A549 (cell line): ENCODE results near the gene IL17REL.

Experiments used
- CTCF ChIP-seq: fragments of >200 bp; sonication (Bioruptor Twin); formaldehyde crosslinking; IDR thresholded peaks from 3 replicates; pipeline ENCODE4 v1.5.1; 2016
- MAZ ChIP-seq: fragments of 150-350 bp; IDR thresholded peaks from 2 replicates; pipeline ENCODE4 v1.6.1; 2014; ENCODE audit warnings: antibody characterized with exemption, low read depth, low read length, borderline replicate concordance

GRCh38 chr22:50012211-50013181, at the start of gene IL17REL:
- TF ChIP-seq MAZ (no peak), CTCF (no peak)
